K562 (cell line): ENCODE data around the gene L3MBTL3. TPM values are rescaled to one million over a fixed set of nuclear protein-coding genes. Genes with fewer than 3 reads are reported as not detected.

Experiments used
- ATAC-seq: fragments of 200-7000 bp; cut with Tn5 transposase; 3 replicates; pipeline ENCODE4 v1.9.1; 2020; ENCODE audit warnings: moderate library complexity
- BruUV-seq: library from RNA; stranded (reverse); fragments of 400-500 nt; replicated peaks from 2 replicates; lab custom pipeline; 2021; lab: Mats Ljungman, UMichigan
- CTCF ChIA-PET: fragments of 300-600 bp; formaldehyde crosslinking; extraction: SDS; loops from one replicate; lab custom pipeline; 2021; ENCODE audit warnings: low intra/inter-chr PET ratio; lab: Yijun Ruan, JAX
- POLR2A ChIA-PET: fragments of 300-600, 350-650 bp; sonication (Branson Sonifier 250); formaldehyde crosslinking; extraction: SDS; loops from one replicate; lab custom pipeline; 2021; ENCODE audit warnings: antibody characterized with exemption, inconsistent platforms; lab: Yijun Ruan, JAX
- DNase-seq, 4 experiments: peaks; one replicate each; pipeline versions ENCODE4 v3.0.0 to v3.0.0-alpha.2; 2011 to 2018; ENCODE audit warnings: low spot score in 3 of 4, mixed read lengths in 3 of 4; ENCODE audit errors: extremely low read depth in 1 of 4
- FAIRE-seq: peaks from 2 replicates; lab custom pipeline; 2011; peaks lifted over from hg19 to GRCh38; lab: Jason Lieb, UNC
- H2AFZ ChIP-seq: 2 replicates; pipeline ENCODE4 v1.6.0; 2011; ENCODE audit warnings: low read depth, low read length, control low read depth, inconsistent platforms
- H3K27ac ChIP-seq: fragments of 200-600 bp; 3 replicates; pipeline ENCODE4 v1.8.0; 2011; ENCODE audit warnings: low read depth, mild to moderate bottlenecking, control low read depth, inconsistent platforms, low read length, moderate library complexity, mixed read lengths; ENCODE audit errors: extremely low read depth
- H3K27me3 ChIP-seq, 2 experiments: fragments of 300-600 bp in 1 of 2; 2 replicates in 1 of 2; 3 replicates in 1 of 2; pipeline versions ENCODE4 v1.6.0 to v1.8.0; 2011; ENCODE audit warnings: inconsistent platforms in 2 of 2, low read length in 2 of 2, mild to moderate bottlenecking in 1 of 2, mixed read lengths in 1 of 2, moderate library complexity in 1 of 2; ENCODE audit not compliant: control insufficient read depth in 2 of 2, insufficient read depth in 2 of 2
- H3K36me3 ChIP-seq: fragments of 300-600 bp; 3 replicates; pipeline ENCODE4 v1.8.0; 2011; ENCODE audit warnings: mild to moderate bottlenecking, low read length, inconsistent platforms; ENCODE audit not compliant: control insufficient read depth, insufficient read depth
- H3K4me1 ChIP-seq, 2 experiments: fragments of 200-600 bp in 1 of 2; replicated peaks in 1 of 2; 2 replicates in 1 of 2; 3 replicates in 1 of 2; pipeline versions ENCODE4 v1.5.1 to v1.8.0; 2011; ENCODE audit warnings: inconsistent platforms in 2 of 2, low read length in 2 of 2, mild to moderate bottlenecking in 1 of 2, mixed read lengths in 1 of 2, moderate library complexity in 1 of 2; ENCODE audit not compliant: control insufficient read depth in 2 of 2, insufficient read depth in 2 of 2
- H3K4me2 ChIP-seq: 2 replicates; pipeline ENCODE4 v1.6.1; 2011; ENCODE audit warnings: low read length, control low read depth, inconsistent platforms, mixed read lengths; ENCODE audit not compliant: insufficient read depth
- H3K4me3 ChIP-seq: fragments of 200-600 bp; sonication (generic), shearing (Covaris generic); 2 replicates; pipeline ENCODE4 v1.5.1; 2016; ENCODE audit warnings: control low read depth, inconsistent platforms
- H3K79me2 ChIP-seq: fragments of 200-600 bp; 3 replicates; pipeline ENCODE4 v1.8.0; 2011; ENCODE audit warnings: low read length, inconsistent platforms; ENCODE audit not compliant: control insufficient read depth, insufficient read depth
- H3K9ac ChIP-seq, 2 experiments: 2 replicates each; pipeline versions ENCODE4 v1.6.0 to v1.6.1; 2011; ENCODE audit warnings: low read depth in 2 of 2, low read length in 2 of 2, control low read depth in 1 of 2, inconsistent platforms in 1 of 2, mild to moderate bottlenecking in 1 of 2, mixed read lengths in 1 of 2; ENCODE audit not compliant: insufficient read depth in 1 of 2
- H3K9me1 ChIP-seq: one replicate; pipeline ENCODE4 v1.6.0; 2011; ENCODE audit warnings: inconsistent platforms, mild to moderate bottlenecking, low read length, moderate library complexity; ENCODE audit not compliant: control insufficient read depth, insufficient read depth
- H3K9me3 ChIP-seq: replicated peaks from 2 replicates; pipeline ENCODE4 v1.5.1; 2011; ENCODE audit warnings: low read depth, low read length, inconsistent platforms; ENCODE audit not compliant: control insufficient read depth, insufficient read depth
- H4K20me1 ChIP-seq: replicated peaks from 2 replicates; pipeline ENCODE4 v1.6.1; 2011; ENCODE audit warnings: low read length, inconsistent platforms, mixed read lengths; ENCODE audit not compliant: control insufficient read depth, insufficient read depth
- ADNP ChIP-seq: fragments of 200-800 bp; sonication (Bioruptor generic); IDR thresholded peaks from 2 replicates; pipeline ENCODE4 v1.6.1; 2016; ENCODE audit warnings: missing genetic modification characterization, missing compliant biosample characterization
- BCOR ChIP-seq: fragments of 450-650 bp; IDR thresholded peaks from 2 replicates; pipeline ENCODE4 v1.6.1; 2016
- E2F4 ChIP-seq: sonication (generic); formaldehyde crosslinking; IDR thresholded peaks from 2 replicates; pipeline ENCODE4 v1.8.0; 2022; ENCODE audit warnings: mild to moderate bottlenecking, low read depth, missing genetic modification reagents
- RBM25 ChIP-seq: fragments of 200-400 bp; formaldehyde crosslinking; IDR thresholded peaks from 2 replicates; pipeline ENCODE4 v1.6.1; 2018; ENCODE audit warnings: low read length, low read depth, moderate library complexity; ENCODE audit not compliant: severe bottlenecking
- WGBS: fragments of 100-300 bp; shearing (Covaris generic); methylation state at CpG from one replicate; pipeline ENCODE4 v1.1.6; 2016; ENCODE audit warnings: low coverage, mixed read lengths; ENCODE audit not compliant: insufficient coverage; ENCODE audit errors: missing lambda C conversion rate; 5-methylcytosine and 5-hydroxymethylcytosine counted together
- in situ Hi-C: fragments of 300-500 bp; cut with MboI; formaldehyde crosslinking; loops from 4 replicates; pipeline ENCODE4 v1.15.0; 2018; ENCODE audit warnings: inconsistent platforms, mixed read lengths
- intact Hi-C: fragments of 100-400 bp; cut with micrococcal nuclease; formaldehyde crosslinking; loops from 2 replicates; pipeline ENCODE4 v1.14.2; 2022
- polyA plus RNA-seq, 8 experiments: library from polyadenylated mRNA; depleted of rRNA in 4 of 8; stranded (reverse) in 5 of 8; unstranded in 3 of 8; fragments of >200 nt; fragmentation: Nextera tagmentation in 2 of 8; fragmentation: Illumina TruSeq in 1 of 8; extraction: Ambion mirVana in 2 of 8; extraction: Trizol in 1 of 8; gene quantifications; 2 replicates each; pipeline versions ENCODE4 v1.2.1 to v1.2.3, GENCODE V29; 2011 to 2014; ENCODE audit warnings: inconsistent platforms in 1 of 8, missing spikeins in 1 of 8
- total RNA-seq, 7 experiments: library from RNA; depleted of rRNA in 6 of 7; stranded (reverse); fragments of >200 nt in 6 of 7; fragmentation: Illumina TruSeq in 2 of 7; extraction: Trizol in 2 of 7; gene quantifications; 2 replicates each; pipeline versions ENCODE4 v1.2.1 to v1.2.3, GENCODE V29; 2011 to 2021; ENCODE audit warnings: low replicate concordance in 1 of 7

L3MBTL3 gene
- total and polyA plus RNA-seq, 9 of the 15 experiments (the other 6 are each of a cell fraction or from before 2014, with no cell fraction given): 0.83 to 6.9 (median 5.4) TPM

- in situ Hi-C loops: loop anchor here (25.0 kb wide), 1 partner anchor 425 kb away; no protein-coding TSS in a partner anchor
- H3K4me1 ChIP-seq: no peaks in the 10 kb centered on the region
- no peak overlapping the region for H3K27ac ChIP-seq
- no TSS peak for BruUV-seq
- ChIA-PET CTCF (no interaction called here), POLR2A (no interaction called here)
- no peaks in the 10 kb centered on the region for H3K9me1 ChIP-seq
- H3K4me3 ChIP-seq: no peak overlapping the region
- no peaks in the 10 kb centered on the region for H3K36me3 ChIP-seq
- no peaks in the 10 kb centered on the region for H4K20me1 ChIP-seq
- DNase-seq (no peak), FAIRE-seq (no peak), ATAC-seq (no peak)
- H3K9me3 ChIP-seq: no peaks in the 10 kb centered on the region
- H3K9ac ChIP-seq: no peak overlapping the region
- intact Hi-C loops: no loop called here
- WGBS: 19% methylated on average over 4 of the region's 4 CpGs
- no peak overlapping the region; the same call in 1 of the 2 replicates for H2AFZ ChIP-seq
- no peak overlapping the region for H3K4me2 ChIP-seq
- no peaks in the 10 kb centered on the region; a peak in 1 of 5 replicates for H3K27me3 ChIP-seq
- TF ChIP-seq RBM25 (peak; percentile 73), BCOR (peak; percentile 65; the same call in 1 of the 2 replicates), ADNP (tag) (0 out of 2 replicates have a peak, but pooled peaks have one; percentile 41), E2F4 (no peak)
- TF ChIP-seq, all 486 proteins: peak for 3
- no peaks in the 10 kb centered on the region for H3K79me2 ChIP-seq
These were observed 5.7 kb upstream of the L3MBTL3 start for GRCh38 chr6:130012728-130013127.
